Measurements from ENCODE around the gene MAIP1. TPM values are rescaled to one million over a fixed set of nuclear protein-coding genes. Genes with fewer than 3 reads are reported as not detected.
A peak's percentile ranks its signal among the peaks of the same experiment; 100 is the strongest.

MAIP1 gene
- total RNA-seq, 1 experiment from 2014 or later, result 32.3 TPM

GRCh38 chr2:199929262-199929661 lies 26.1 kb upstream of the MAIP1 start:
- no peaks in the 10 kb centered on the region for H3K23me2 ChIP-seq (ENCODE audit: insufficient read length, low read depth, low read length, poor library complexity, severe bottlenecking)
- H3K56ac ChIP-seq (ENCODE audit: insufficient read length, low read depth, low read length), result no peak overlapping the region
- H2BK15ac ChIP-seq (ENCODE audit: low read depth, low read length), result no peak overlapping the region
- no peak overlapping the region for H2BK5ac ChIP-seq (ENCODE audit: insufficient read length, low read length)
- no peak overlapping the region for H2BK12ac ChIP-seq (ENCODE audit: insufficient read length, low read depth, low read length)
- H3K9me3 Mint-ChIP-seq, result no peaks in the 10 kb centered on the region
- no peak overlapping the region for H3K23ac ChIP-seq (ENCODE audit: insufficient read length, low read depth, low read length)
- no peak overlapping the region for H3K14ac ChIP-seq (ENCODE audit: insufficient read depth, low read length)
- no peak overlapping the region for H3K4ac ChIP-seq (ENCODE audit: low read depth, low read length)
- H4K8ac ChIP-seq (replicated peaks; ENCODE audit: insufficient read length, low read depth, low read length), result no peak overlapping the region
- no peak overlapping the region for H4K91ac ChIP-seq (ENCODE audit: insufficient read length, low read depth, low read length)
- no peaks in the 10 kb centered on the region for H3K27me3 ChIP-seq (ENCODE audit: insufficient read depth, low read length)
- H3K4me2 ChIP-seq (ENCODE audit: insufficient read depth, insufficient read length, low read length), result no peak overlapping the region
- no peaks in the 10 kb centered on the region; the same call in 1 of the 2 replicates for H3K79me2 ChIP-seq (ENCODE audit: insufficient read depth, low read length)
- peaks cover 27 to 30% of the 10 kb centered on the region in 2 experiments for H3K4me1 Mint-ChIP-seq
- H3K36me3 Mint-ChIP-seq (ENCODE audit: insufficient read depth in 1 of 3, low read depth in 3 of 3), result peaks cover 16 to 55% (median 39%) of the 10 kb centered on the region in 3 experiments; a peak in 6 of 7 replicates
- WGBS (ENCODE audit: extremely low coverage, insufficient read length, low lambda C conversion rate), result no CpG with 5 or more reads among the region's 2 CpGs
- no peak for DNase-seq
- H3K18ac ChIP-seq (ENCODE audit: insufficient read length, low read depth, low read length), result no peak overlapping the region
- H2BK120ac ChIP-seq (ENCODE audit: low read depth, low read length, poor library complexity, severe bottlenecking), result no peak overlapping the region
- no peak overlapping the region for H3K4me3 Mint-ChIP-seq
- no peak overlapping the region for H2BK20ac ChIP-seq (ENCODE audit: low read depth, low read length, poor library complexity, severe bottlenecking)
- H4K20me1 ChIP-seq (ENCODE audit: control insufficient read depth, insufficient read depth, insufficient read length), result no peaks in the 10 kb centered on the region
- H2AFZ ChIP-seq (ENCODE audit: low read length), result no peak overlapping the region
- no peaks in the 10 kb centered on the region for H3K27me3 Mint-ChIP-seq (ENCODE audit: low read depth)
- no peak overlapping the region for H2AK5ac ChIP-seq (ENCODE audit: insufficient read length, low read length)
- H3K27ac ChIP-seq (ENCODE audit: insufficient read length, low read depth, low read length), result no peak overlapping the region
- H3K27ac Mint-ChIP-seq, result peak overlapping the region in 2 of 3 experiments; percentile 65 to 89; a peak in 5 of 7 replicates
- H3K9me3 ChIP-seq (ENCODE audit: control insufficient read depth, low read depth, low read length), result no peaks in the 10 kb centered on the region
- H3K4me1 ChIP-seq (ENCODE audit: insufficient read depth, low read length), result no peaks in the 10 kb centered on the region
- H4K5ac ChIP-seq (ENCODE audit: insufficient read length, low read depth, low read length), result no peak overlapping the region
- H3K79me1 ChIP-seq (ENCODE audit: insufficient read depth, low read depth, low read length, poor library complexity, severe bottlenecking), result no peaks in the 10 kb centered on the region
- H3T11ph ChIP-seq (ENCODE audit: low read length), result no peak overlapping the region
- no peak overlapping the region for H3K9ac ChIP-seq (ENCODE audit: extremely low read depth, insufficient read length, low read length)
- no peak for TF ChIP-seq CTCF (conservative IDR thresholded peaks at IDR 0.05)
